Measurements from ENCODE around the gene ZNF827.

ZNF827 gene

GRCh38 chr4:145938618-145939440 is at the start of gene ZNF827:
Gene ZNF827, minus strand, starts transcription at chr4:145938823. Its CDS starts 416 bp downstream, at chr4:145938407.
- TF ChIP-seq CTCF (IDR thresholded peaks at IDR 0.05; ENCODE audit: extremely low read depth, missing control alignments) = no peak

GRCh38 chr4:145984563-145984962 is 45.9 kb upstream of the ZNF827 start:
- no peak for TF ChIP-seq CTCF (IDR thresholded peaks at IDR 0.05; ENCODE audit: extremely low read depth, missing control alignments)
- DNase-seq (ENCODE audit: low spot score) = no peak

More at GRCh38 chr4:145938618-145939440, at the start of gene ZNF827:
- DNase-seq (ENCODE audit: low spot score) = peak; percentile 58

- no peak for DNase-seq (ENCODE audit: low spot score)
- no peak for TF ChIP-seq CTCF (IDR thresholded peaks at IDR 0.05; ENCODE audit: extremely low read depth, missing control alignments)
Measured at GRCh38 chr4:145982791-145983190, 44.2 kb upstream of the ZNF827 start.

- no peak for TF ChIP-seq CTCF (IDR thresholded peaks at IDR 0.05; ENCODE audit: extremely low read depth, missing control alignments)
- DNase-seq (ENCODE audit: low spot score) = no peak
Measured at GRCh38 chr4:145979160-145979559, 40.5 kb upstream of the ZNF827 start.

GRCh38 chr4:145976680-145977079 is 38.1 kb upstream of the ZNF827 start:
- no peak for TF ChIP-seq CTCF (IDR thresholded peaks at IDR 0.05; ENCODE audit: extremely low read depth, missing control alignments)
- no peak for DNase-seq (ENCODE audit: low spot score)

GRCh38 chr4:145960012-145960411 is 21.4 kb upstream of the ZNF827 start:
- no peak for DNase-seq (ENCODE audit: low spot score)
- no peak for TF ChIP-seq CTCF (IDR thresholded peaks at IDR 0.05; ENCODE audit: extremely low read depth, missing control alignments)

GRCh38 chr4:145957302-145957701 is 18.7 kb upstream of the ZNF827 start:
- DNase-seq (ENCODE audit: low spot score) = no peak
- TF ChIP-seq CTCF (IDR thresholded peaks at IDR 0.05; ENCODE audit: extremely low read depth, missing control alignments) = no peak
